Stimulated activated CD8-positive, alpha-beta memory T cell treated with anti-CD3 and anti-CD28 coated beads, Interleukin-7, amount 100 ng/mL, for 1 hour (primary cell): ENCODE data around the gene SEC14L2.
"Not testable (repeated sequence)": the region's sequence is repeated elsewhere in the genome, so short reads cannot be mapped to it uniquely, and the experiment has no call there.

Experiments used
- DNase-seq, 2 donors: peaks; one replicate each; pipeline ENCODE4 v3.0.0-alpha.2; 2020; ENCODE audit warnings: low read depth in 2 of 2

The SEC14L2 gene

DNA sequence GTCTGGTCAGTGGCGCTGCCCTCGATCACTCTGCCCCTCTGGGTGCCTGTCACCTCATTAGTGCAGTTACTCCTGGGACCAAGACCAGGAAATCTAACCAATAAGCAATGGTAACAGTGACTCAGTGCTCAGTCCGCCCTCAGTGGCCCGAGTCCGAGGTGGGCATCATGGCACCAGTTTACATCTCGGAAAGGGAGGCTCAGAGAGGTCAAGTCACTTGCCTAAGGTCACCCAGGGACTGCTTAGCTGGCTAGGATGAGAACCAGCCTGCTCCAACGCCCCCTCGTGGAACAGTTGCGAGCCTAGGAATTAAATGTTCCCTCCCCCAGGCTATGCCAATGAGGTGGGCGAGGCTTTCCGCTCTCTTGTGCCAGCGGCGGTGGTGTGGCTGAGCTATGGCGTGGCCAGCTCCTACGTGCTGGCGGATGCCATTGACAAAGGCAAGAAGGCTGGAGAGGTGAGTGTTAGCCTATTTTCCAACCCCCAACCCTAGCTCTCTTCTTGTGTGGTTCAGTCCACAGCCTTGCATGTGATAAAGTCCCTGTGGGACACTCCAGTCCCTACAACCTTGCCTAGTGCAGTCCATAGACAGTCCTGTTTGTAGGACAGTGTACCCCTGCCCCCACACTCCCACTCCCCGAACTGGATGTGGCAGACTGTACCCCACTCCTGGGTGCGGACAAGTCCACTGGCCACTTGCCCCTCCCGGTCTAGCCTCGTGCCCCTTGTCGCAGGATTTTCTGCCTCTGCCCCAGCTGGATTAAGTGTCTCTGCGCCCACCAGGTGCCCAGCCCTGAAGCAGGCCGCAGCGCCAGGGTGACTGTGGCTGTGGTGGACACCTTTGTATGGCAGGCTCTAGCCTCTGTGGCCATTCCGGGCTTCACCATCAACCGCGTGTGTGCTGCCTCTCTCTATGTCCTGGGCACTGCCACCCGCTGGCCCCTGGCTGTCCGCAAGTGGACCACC, 29.9 kb downstream of the SEC14L2 start:
- peak; percentile 62 to 75 for DNase-seq

DNA sequence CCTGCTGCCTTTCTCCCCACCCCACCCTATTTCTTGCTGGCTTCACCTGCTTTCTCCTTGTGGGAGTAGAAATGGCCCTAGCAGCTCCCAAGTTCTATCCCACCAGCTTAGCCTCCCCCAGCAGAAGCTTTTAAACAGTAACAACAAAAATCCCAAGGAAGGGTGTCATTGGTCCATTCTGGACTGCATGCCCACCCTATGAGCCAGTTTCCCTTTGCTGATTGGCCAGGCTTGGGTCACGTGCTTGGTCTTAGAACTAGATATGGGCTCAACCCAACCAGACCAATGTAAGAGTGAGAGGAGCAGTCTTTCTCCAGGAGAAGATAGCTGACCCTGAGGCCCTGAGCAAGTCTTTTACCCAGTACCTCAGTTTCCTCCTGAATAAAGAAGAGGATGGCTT, 31.1 kb downstream of the SEC14L2 start:
- no peak for DNase-seq

GRCh38 chr22:30429887-30430286, 33.1 kb downstream of the SEC14L2 start:
- DNase-seq = no peak

- DNase-seq = no peak
These were observed 34.1 kb downstream of the SEC14L2 start for GRCh38 chr22:30430933-30431332.

GRCh38 chr22:30432096-30432495, 35.3 kb downstream of the SEC14L2 start:
- no peak for DNase-seq

- no peak for DNase-seq
These were observed 35.7 kb downstream of the SEC14L2 start for GRCh38 chr22:30432520-30432919.

DNA sequence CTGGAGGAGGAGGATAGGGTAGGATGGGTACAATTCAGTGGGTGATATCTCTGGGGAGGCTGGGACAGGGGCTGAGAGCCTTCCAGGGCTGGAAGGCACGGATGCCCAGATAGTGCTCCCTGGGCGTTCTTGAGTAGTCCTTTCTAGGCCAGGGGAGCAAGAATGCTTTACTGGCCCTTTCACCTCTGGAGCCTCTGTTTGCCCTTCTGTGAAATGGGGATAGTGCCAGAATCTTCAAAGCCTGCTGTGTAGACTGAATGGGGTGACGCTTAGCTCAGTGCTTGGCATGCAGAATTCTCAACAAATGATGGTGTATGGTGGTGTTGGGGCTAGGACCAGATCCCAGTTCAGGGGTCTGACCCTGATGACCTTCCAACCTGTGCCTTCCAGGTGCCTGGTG, 36.4 kb downstream of the SEC14L2 start:
- DNase-seq = no peak

DNA sequence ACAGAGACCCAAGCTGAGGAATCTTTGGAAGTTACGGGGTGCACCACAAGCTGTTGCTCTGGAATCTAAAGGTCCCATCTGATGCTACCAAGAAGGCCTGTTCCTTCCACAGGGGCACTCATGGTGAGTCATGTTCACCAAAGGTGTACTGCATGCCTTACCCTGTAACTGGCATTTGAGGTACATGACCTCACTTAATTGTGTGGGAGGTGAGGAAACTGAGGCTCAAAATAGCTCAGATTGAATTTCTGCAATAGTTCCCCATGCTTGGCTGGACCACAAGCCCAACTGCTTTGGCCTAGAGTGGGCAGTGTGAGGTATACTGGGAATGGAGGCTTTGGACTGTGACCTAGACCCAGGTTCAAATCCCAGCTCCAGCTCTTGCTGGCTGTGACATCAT, 37.0 kb downstream of the SEC14L2 start:
- DNase-seq = no peak

DNA sequence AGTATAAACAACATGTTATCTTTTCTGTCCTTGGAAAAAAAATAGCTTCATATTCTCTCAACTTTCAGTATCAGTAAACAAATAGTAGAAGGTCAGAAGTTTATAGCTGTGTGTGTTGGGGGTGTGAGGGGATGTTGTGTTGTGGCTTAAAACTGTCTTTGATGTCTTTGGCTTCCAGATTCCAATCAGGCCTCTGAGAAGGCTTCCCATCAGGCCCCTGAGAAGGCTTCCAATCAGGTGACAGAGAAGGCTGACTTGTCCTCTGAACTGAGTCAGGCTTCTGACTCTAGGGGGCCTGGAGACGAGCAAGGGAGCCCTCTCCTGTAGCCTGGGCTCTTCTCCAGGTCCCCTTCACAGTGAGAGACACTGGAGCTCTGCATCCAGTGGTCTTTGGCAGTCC, 38.0 kb downstream of the SEC14L2 start:
- DNase-seq = no peak

DNA sequence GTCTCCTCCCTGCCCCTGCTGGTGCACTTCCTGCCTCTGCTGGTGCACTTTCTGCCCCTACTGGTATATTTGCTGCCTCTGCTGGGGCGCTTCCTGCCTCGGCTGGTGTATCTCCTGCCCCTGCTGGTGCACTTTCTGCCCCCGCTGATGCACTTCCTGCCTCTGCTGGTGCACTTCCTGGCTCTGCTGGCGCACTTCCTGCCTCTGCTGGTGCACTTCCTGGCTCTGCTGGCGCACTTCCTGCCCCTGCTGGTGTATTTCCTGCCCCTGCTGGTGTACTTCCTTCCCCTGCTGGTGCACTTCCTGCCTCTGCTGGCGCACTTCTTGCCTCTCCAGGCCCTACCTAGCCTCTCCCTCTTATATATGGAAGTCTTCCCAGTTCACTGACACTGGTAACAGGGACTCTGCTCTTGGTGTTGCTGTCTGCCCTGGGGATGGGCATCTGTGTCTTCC, 38.9 kb downstream of the SEC14L2 start:
- DNase-seq = peak; percentile 53 to 57

DNA sequence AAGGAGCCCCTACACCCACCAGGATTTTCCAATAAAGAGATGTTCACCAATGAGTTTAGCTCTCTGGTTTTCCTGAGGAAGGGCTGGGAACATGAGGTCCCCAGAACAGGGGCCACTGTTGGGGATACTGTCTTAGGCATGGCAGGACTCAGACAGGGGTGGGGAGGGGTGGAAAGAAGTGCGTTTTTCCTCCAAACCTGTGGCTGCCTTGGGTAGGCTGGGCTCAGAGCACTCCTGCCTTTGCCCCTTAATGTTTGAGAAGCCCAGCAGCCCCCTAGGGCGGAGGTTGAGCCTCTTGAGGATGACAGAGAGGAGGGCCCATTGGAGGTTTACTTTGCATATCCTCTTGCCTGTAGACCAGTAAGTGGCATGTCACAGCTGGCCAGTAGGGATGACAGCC, 39.4 kb downstream of the SEC14L2 start:
- no peak for DNase-seq

DNA sequence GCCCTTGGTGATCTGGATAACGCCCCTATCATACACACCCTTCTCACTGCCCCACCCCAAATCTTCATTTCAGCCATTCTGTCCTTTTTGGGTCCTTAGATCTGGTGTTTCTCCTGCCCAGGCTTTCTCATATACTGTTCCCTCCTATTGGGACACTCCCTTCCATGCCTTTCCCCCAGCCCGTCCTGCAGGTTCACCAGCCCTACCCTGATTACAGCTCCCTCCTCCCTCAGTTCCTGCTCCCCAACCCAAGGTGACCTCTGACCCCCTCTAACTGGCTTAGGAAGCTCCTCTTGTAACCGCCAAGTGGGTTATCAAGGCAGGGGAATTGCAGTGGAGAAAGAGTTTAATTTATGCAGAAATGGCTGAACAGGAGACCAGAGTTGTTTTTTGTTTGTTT, 41.7 kb downstream of the SEC14L2 start:
- no peak for DNase-seq

DNA sequence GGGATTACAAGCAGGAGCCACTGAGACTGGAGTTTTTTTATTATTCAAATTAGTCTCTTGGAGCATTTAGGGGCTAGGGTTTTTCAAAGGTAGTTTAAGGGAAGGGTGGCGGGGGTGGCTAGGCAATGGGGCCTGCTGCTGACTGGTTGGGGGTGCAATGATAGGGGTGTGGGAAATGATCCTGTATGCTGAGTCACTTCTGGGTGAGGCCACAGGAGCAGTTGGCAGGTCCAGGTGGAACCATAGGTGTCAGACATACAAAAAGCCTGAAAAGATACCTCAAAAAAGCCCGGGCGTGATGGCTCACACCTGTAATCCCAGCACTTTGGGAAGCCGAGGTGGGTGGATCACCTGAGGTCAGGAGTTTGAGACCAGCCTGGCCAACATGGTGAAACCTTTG, 42.4 kb downstream of the SEC14L2 start:
- no peak for DNase-seq

- no peak for DNase-seq
These were observed 43.0 kb downstream of the SEC14L2 start for GRCh38 chr22:30439836-30440235.

- DNase-seq = no peak
These were observed 44.3 kb downstream of the SEC14L2 start for GRCh38 chr22:30441088-30441487.

GRCh38 chr22:30444632-30445437, 48.0 kb downstream of the SEC14L2 start:
- no peak for DNase-seq

- no peak for DNase-seq
These were observed 48.8 kb downstream of the SEC14L2 start for GRCh38 chr22:30445438-30446145.

- no peak for DNase-seq
These were observed 50.8 kb downstream of the SEC14L2 start for GRCh38 chr22:30447656-30448055.

GRCh38 chr22:30451488-30451887, 54.7 kb downstream of the SEC14L2 start:
- not testable (repeated sequence) for DNase-seq

DNA sequence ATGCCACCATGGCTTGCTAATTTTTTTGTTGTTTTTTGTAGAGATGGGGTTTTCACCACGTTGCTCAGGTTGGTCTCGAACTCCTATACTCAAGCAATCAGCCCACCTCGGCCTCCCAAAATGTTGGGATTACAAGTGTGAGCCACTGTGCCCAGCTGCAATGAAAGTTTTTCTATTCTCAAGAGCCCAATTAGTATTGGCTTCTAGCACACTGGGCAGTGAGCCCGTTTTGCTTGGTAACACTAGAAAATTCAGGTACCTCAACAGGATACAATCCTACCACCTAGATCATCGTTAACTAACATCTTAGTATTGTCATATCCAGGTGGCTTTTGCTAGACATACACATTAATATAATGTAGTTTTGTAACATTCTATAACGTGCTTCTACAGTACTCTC, 56.0 kb downstream of the SEC14L2 start:
- DNase-seq = no peak

DNA sequence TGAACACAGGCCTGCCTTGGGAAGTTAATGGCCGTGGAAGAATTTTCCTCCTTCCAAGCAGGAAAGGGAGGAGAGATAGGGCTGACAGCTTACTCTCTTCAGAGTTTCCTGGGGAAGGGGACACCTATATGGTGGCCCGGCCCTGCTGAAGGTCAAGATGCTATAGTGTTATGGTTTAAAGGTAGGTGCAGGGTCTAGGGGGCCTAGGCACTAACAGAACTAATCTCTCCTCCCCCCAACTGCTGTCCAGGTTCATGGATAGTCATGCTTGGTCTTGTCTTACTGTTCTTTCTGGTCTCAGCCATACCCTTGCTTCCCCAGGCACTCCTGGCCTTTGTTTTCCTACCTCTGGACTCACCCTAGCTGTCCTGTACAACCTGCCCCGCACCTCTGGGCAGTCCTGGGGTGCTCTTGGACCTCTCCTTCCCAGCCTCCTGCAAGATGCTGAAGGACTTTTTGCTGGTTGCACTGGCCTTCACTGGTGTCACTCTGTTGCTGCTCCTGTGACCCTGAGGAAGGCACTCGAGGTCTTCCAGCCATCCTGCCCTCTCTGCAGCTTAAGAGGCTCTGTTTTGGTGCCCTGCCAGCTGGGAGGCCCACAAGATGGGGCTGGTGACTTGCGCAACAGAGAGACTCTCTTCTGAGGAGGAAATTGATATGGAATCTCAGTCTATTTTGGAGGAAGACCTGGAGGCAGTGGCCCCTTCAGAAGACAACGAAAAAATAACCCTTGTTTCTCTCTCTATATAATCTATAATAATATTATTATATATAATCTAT, 57.1 kb downstream of the SEC14L2 start:
- no peak for DNase-seq
